ENCODE data around the gene RHEX.

The RHEX gene

DNA sequence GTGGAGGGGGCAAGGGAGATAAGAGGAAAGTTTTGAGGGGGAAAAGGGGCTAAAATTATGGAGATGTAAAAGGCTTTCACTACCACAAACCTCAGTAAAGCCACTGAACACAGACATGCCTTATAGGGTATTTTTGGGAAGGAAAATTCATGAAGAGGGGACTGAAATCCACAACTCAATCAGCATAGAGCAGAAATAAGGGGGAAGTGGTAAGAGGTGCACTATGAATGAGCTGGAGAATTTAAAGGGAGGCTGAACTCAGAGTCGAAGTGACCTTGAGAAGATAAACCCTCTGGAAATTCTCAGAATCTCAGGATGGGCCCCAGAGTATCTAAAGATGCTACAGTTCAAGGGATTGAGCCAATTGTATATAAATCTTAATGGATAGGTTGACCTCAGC lies 15.3 kb downstream of the RHEX start:
- no peak for DNase-seq (ENCODE audit: low read depth)
- no peak overlapping the region for H3K4me3 ChIP-seq (ENCODE audit: low read length)
- TF ChIP-seq, protein P1, sequence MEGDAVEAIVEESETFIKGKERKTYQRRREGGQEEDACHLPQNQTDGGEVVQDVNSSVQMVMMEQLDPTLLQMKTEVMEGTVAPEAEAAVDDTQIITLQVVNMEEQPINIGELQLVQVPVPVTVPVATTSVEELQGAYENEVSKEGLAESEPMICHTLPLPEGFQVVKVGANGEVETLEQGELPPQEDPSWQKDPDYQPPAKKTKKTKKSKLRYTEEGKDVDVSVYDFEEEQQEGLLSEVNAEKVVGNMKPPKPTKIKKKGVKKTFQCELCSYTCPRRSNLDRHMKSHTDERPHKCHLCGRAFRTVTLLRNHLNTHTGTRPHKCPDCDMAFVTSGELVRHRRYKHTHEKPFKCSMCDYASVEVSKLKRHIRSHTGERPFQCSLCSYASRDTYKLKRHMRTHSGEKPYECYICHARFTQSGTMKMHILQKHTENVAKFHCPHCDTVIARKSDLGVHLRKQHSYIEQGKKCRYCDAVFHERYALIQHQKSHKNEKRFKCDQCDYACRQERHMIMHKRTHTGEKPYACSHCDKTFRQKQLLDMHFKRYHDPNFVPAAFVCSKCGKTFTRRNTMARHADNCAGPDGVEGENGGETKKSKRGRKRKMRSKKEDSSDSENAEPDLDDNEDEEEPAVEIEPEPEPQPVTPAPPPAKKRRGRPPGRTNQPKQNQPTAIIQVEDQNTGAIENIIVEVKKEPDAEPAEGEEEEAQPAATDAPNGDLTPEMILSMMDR (IDR thresholded peaks at IDR 0.05; ENCODE audit: insufficient read depth, low read depth, low read length, missing control alignments), result no peak

- TF ChIP-seq, protein P1 (IDR thresholded peaks at IDR 0.05; ENCODE audit: insufficient read depth, low read depth, low read length, missing control alignments), result no peak
- DNase-seq (ENCODE audit: low read depth), result no peak
- H3K4me3 ChIP-seq (ENCODE audit: low read length), result no peak overlapping the region
Observed at GRCh38 chr1:206070627-206071304, 17.8 kb downstream of the RHEX start.

GRCh38 chr1:206074839-206075238 lies 21.9 kb downstream of the RHEX start:
- no peak for DNase-seq (ENCODE audit: low read depth)
- TF ChIP-seq, protein P1 (IDR thresholded peaks at IDR 0.05; ENCODE audit: insufficient read depth, low read depth, low read length, missing control alignments), result no peak
- H3K4me3 ChIP-seq (ENCODE audit: low read length), result no peak overlapping the region

DNA sequence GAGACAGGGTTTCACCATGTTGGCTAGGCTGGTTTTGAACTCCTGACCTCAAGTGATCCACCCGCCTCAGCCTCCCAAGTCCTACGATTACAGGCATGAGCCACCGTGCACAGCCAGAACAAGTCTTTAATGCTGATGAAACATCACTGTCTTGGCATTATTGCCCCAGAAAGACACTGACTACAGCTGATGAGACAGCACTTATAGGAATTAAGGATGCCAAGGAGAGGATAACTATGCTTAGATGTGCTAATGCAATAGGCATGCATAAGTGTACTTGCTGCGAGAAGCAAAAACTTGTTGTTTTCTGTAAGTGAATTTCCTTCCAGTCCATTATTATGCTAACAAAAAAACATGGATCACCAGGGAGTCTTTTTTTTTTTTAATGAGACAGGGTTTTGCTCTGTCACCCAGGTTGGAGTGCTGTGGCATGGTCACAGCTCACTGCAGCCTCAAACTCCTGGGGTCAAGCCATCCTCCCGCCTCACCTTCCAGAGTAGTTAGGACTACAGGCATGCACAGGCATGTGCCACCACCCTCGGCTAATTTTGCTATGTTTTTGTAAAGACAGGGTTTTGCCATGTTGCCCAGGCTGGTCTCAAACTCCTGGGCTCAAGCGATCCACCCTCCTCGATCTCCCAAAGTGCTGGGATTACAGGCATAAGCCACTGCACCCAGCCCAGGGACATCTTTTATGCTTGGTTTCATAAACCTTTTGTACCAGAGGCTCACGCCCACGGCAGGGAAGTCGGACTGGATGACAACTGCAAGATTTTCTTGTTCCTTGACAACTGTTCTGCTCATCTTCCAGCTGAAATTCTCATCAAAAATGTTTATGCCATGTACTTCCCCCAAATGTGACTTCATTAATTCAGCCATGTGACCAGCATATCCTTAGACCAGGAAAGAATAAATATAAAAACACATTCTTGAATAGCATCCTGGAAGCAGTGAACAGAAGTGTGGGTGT lies 23.1 kb downstream of the RHEX start:
- TF ChIP-seq, protein P1 (IDR thresholded peaks at IDR 0.05; ENCODE audit: insufficient read depth, low read depth, low read length, missing control alignments), result no peak
- no peak overlapping the region for H3K4me3 ChIP-seq (ENCODE audit: low read length)
- peak; percentile 93 for DNase-seq (ENCODE audit: low read depth)

DNA sequence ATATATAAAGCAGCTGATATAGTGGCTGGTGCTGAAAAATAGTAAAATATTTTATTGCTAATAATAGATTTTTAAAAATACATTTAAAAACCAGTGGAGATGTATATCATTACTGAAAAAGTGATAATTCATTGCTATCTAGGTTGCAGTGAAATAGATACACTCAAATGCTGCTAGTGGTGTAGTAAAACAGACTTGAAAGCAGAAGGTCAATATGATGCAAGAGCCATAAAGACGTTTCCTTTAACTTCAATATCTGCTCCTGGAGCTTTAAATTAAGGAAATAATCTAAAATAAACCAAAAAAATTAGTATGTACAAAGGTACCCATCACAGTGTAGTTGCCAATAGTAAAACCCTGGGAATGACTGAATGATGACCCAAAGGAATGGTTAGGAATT lies 26.2 kb downstream of the RHEX start:
- TF ChIP-seq, protein P1 (IDR thresholded peaks at IDR 0.05; ENCODE audit: insufficient read depth, low read depth, low read length, missing control alignments), result no peak
- H3K4me3 ChIP-seq (ENCODE audit: low read length), result no peak overlapping the region
- no peak for DNase-seq (ENCODE audit: low read depth)

DNA sequence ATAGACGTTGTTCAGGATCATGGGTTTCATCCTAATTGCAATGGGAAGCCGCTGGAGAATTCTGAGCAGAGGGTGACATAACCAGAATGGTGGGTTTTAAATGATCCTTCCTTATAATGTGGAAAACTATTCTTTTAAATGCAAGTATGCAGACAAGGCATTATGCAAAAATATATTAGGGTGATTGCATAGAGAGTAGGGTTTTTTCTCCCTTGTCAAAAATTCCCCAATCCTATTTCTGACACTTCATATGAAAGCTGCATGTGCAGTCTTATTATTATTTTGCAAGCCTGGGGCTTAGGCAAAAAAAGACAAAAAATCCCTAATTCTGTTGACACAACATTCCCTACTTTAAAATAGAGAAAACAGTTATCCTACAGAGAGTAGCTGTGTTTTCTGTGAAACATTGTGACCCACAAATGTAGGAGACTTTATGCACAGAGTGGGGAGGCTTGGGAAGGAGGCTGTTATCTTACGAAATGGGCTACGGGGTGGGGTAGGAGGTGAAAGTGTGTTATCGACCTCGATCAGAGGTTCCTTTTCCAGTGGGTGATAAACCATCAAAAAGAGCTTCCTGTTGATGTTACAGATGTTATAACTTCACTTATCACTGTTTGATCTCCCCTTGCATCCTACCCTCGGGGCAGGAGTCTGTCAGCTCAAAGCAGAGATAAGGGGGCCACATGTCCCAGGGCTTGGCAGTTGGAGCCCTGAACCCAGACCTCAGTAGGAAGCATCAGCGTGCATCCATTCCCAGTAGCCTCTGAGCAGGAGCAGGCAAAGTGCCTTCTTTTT lies 27.2 kb downstream of the RHEX start:
- no peak overlapping the region for H3K4me3 ChIP-seq (ENCODE audit: low read length)
- no peak for DNase-seq (ENCODE audit: low read depth)

More for the DNA sequence above, 27.2 kb downstream of the RHEX start:
- TF ChIP-seq, protein P1 (IDR thresholded peaks at IDR 0.05; ENCODE audit: insufficient read depth, low read depth, low read length, missing control alignments), result no peak

All from epithelial cell of esophagus (primary cell).